Motor neuron (in vitro differentiated cells): ENCODE results near the gene ELF2. TPM values are rescaled to one million over a fixed set of nuclear protein-coding genes. Genes with fewer than 3 reads are reported as not detected.
"Not testable (repeated sequence)": the region's sequence is repeated elsewhere in the genome, so short reads cannot be mapped to it uniquely, and the experiment has no call there.

ENCODE experiments used
- ATAC-seq, 8 experiments: fragments of 200-7000 bp; cut with Tn5 transposase; replicated peaks in 6 of 8; 2 replicates each; pipeline ENCODE4 v1.8.0; 2021; ENCODE audit warnings: mild to moderate bottlenecking in 8 of 8, moderate library complexity in 8 of 8
- H3K27ac ChIP-seq, 2 donors: fragments of 250-450 bp; sonication (Bioruptor Pico); 2 replicates each; pipeline ENCODE4 v1.9.0; 2021; ENCODE audit warnings: antibody characterized with exemption in 2 of 2, mild to moderate bottlenecking in 2 of 2, moderate library complexity in 1 of 2
- H3K4me1 ChIP-seq, 2 donors: fragments of 250-450 bp; sonication (Bioruptor Pico); replicated peaks in 1 of 2; 2 replicates each; pipeline ENCODE4 v1.6.1; 2021; ENCODE audit warnings: antibody characterized with exemption in 2 of 2, mild to moderate bottlenecking in 2 of 2, moderate library complexity in 1 of 2
- H3K4me3 ChIP-seq, 5 donors: fragments of 250-450 bp; sonication (Bioruptor Pico); 2 replicates each; pipeline ENCODE4 v1.9.0; 2021; ENCODE audit warnings: antibody characterized with exemption in 5 of 5, mild to moderate bottlenecking in 5 of 5, moderate library complexity in 4 of 5
- WGBS, 10 experiments: fragments of 450-650 bp; shearing (Covaris generic); methylation state at CpG; one replicate each; pipeline ENCODE4 v1.0.0; 2022; 5-methylcytosine and 5-hydroxymethylcytosine counted together
- in situ Hi-C, 9 experiments: fragments of 400-800 bp; cut with MboI; loops; one replicate each; pipeline ENCODE4 v1.15.0; 2021; ENCODE audit warnings: low sequenced_read_pairs in 9 of 9, low pct_unique_long_range_greater_than_20kb in 2 of 9; ENCODE audit not compliant: unreplicated experiment in 9 of 9
- total RNA-seq, 8 experiments: library from RNA; unstranded; fragments of 300-600 nt; gene quantifications; 2 replicates each; pipeline versions ENCODE4 v1.2.3 to v1.2.4, GENCODE V29; 2022

Gene ELF2
- total RNA-seq, 8 experiments from 2014 or later: 32.9 to 198 (median 53.4) TPM

- no peak for ATAC-seq
- in situ Hi-C loops: no loop called here
- Histone ChIP-seq H3K4me3 (peak overlapping the region in 1 of 5 donors; percentile 8), H3K27ac (no peak overlapping the region), H3K4me1 (peaks cover 44 to 45% of the 10 kb centered on the region in 2 donors)
Measured at GRCh38 chr4:139018501-139018900, 158.5 kb downstream of the ELF2 start.

- no peak overlapping the region for H3K27ac ChIP-seq
- peak overlapping the region in 2 of 5 donors; percentile 4 to 6 for H3K4me3 ChIP-seq
Measured at GRCh38 chr4:139017861-139018260, 159.2 kb downstream of the ELF2 start.

GRCh38 chr4:139015948-139016471, 161.0 kb downstream of the ELF2 start:
- Histone ChIP-seq H3K27ac (peak overlapping the region; percentile 99), H3K4me1 (peaks cover 42 to 45% of the 10 kb centered on the region in 2 donors), H3K4me3 (peak overlapping the region; percentile 60 to 80 (median 72))
- ATAC-seq: peak; percentile 4 to 30 (median 16)
- 0 to 6% (median 0%) methylated on average over 1 to 3 of the region's 55 CpGs; no CpG with 5 or more reads in 1 of the 10 experiments for WGBS, 10 experiments
- in situ Hi-C loops: no loop called here

More at GRCh38 chr4:139017861-139018260, 159.2 kb downstream of the ELF2 start:
- in situ Hi-C loops: no loop called here
- peaks cover 44 to 45% of the 10 kb centered on the region in 2 donors for H3K4me1 ChIP-seq
- 49 to 80% (median 71%) methylated on average over 1 to 3 of the region's 3 CpGs; no CpG with 5 or more reads in 5 of the 10 experiments for WGBS, 10 experiments
- ATAC-seq: no peak

- peak; percentile 75 to 94 (median 92) for ATAC-seq
- peak within 1 kb of the TSS; percentile 60 to 80 (median 72) for H3K4me3 ChIP-seq
- in situ Hi-C loops: no loop called here
- H3K4me1 ChIP-seq: peaks cover 36 to 42% of the 10 kb centered on the region in 2 donors
- WGBS, 10 experiments: 0 to 4% (median 1%) methylated on average over 1 to 37 of the region's 62 CpGs; no CpG with 5 or more reads in 2 of the 10 experiments
- peak within 1 kb of the TSS; percentile 99 for H3K27ac ChIP-seq
Measured at GRCh38 chr4:139015269-139015947, 161.6 kb downstream of the ELF2 start, which contains the start of gene NOCT. TSS of gene NOCT (plus strand) at chr4:139015781. CDS start at chr4:139015982, 201 bp downstream.

GRCh38 chr4:139014371-139015268, 162.4 kb downstream of the ELF2 start:
- peak overlapping the region; percentile 60 to 80 (median 72) for H3K4me3 ChIP-seq
- peak in 7 of 8 experiments; percentile 1 to 22 (median 14) for ATAC-seq
- in situ Hi-C loops: no loop called here
- peaks cover 28 to 34% of the 10 kb centered on the region in 2 donors for H3K4me1 ChIP-seq
- 0 to 90% (median 55%) methylated on average over 2 to 9 of the region's 9 CpGs for WGBS, 10 experiments
- H3K27ac ChIP-seq: peak overlapping the region; percentile 99

GRCh38 chr4:139011225-139011950, 165.6 kb downstream of the ELF2 start:
- 78 to 100% (median 91%) methylated on average over 1 to 14 of the region's 16 CpGs; no CpG with 5 or more reads in 1 of the 10 experiments for WGBS, 10 experiments
- Histone ChIP-seq H3K27ac (no peak overlapping the region), H3K4me3 (no peak overlapping the region), H3K4me1 (peaks cover 11 to 14% of the 10 kb centered on the region in 2 donors)
- in situ Hi-C loops: no loop called here
- no peak for ATAC-seq

GRCh38 chr4:139009702-139010101, 167.3 kb downstream of the ELF2 start:
- WGBS, 10 experiments: 20 to 83% (median 50%) methylated on average over 1 of the region's 1 CpG; no CpG with 5 or more reads in 2 of the 10 experiments
- no peak for ATAC-seq
- Histone ChIP-seq H3K4me1 (peaks cover 6 to 9% of the 10 kb centered on the region in 2 donors), H3K27ac (no peak overlapping the region), H3K4me3 (no peak overlapping the region)
- in situ Hi-C loops: no loop called here

GRCh38 chr4:139008278-139008677, 168.7 kb downstream of the ELF2 start:
- in situ Hi-C loops, ATAC-seq, H3K4me3 ChIP-seq, H3K27ac ChIP-seq, H3K4me1 ChIP-seq: not testable (repeated sequence)
- WGBS, 10 experiments: 80 to 100% (median 98%) methylated on average over 1 to 7 of the region's 7 CpGs; no CpG with 5 or more reads in 3 of the 10 experiments

- peak in 3 of 8 experiments; percentile 32 to 53 (median 53) for ATAC-seq
- Histone ChIP-seq H3K4me3 (no peak overlapping the region), H3K4me1 (no peaks in the 10 kb centered on the region), H3K27ac (no peak overlapping the region)
- 60 to 100% (median 96%) methylated on average over 1 to 2 of the region's 2 CpGs; no CpG with 5 or more reads in 2 of the 10 experiments for WGBS, 10 experiments
- in situ Hi-C loops: no loop called here
Measured at GRCh38 chr4:139007640-139008039, 169.4 kb downstream of the ELF2 start.

Other genes with a start within 250 kb of the ELF2 start
- 10 to 100 TPM in 7 of 8 experiments, 1 to 10 TPM in 1; 6.5 to 30.8 (median 13.5) TPM for gene NOCT, start 161.4 kb downstream of the ELF2 start, total RNA-seq
- 1 to 10 TPM in 2 of 8 experiments, under 1 TPM in 5, not detected in 1; 0.36 to 1.6 (median 0.71) TPM for gene MGARP, start 103.0 kb upstream of the ELF2 start, total RNA-seq
- gene NAA15, start 124.3 kb upstream of the ELF2 start, total RNA-seq: 10 to 100 TPM; 25.6 to 67.1 (median 30.3) TPM
- 10 to 100 TPM; 57.6 to 96.9 (median 78.0) TPM for gene NDUFC1, start 125.3 kb upstream of the ELF2 start, total RNA-seq